B cell (primary cell): Measurements from ENCODE around the gene PAK4.

Experiments used
- CTCF ChIP-seq: fragments of 200-600 bp; IDR thresholded peaks from one replicate; pipeline ENCODE4 v1.8.0; 2022; ENCODE audit warnings: antibody characterized with exemption, mild to moderate bottlenecking
- EZH2 ChIP-seq: IDR thresholded peaks from 2 replicates; pipeline ENCODE4 v1.6.1; 2012; ENCODE audit warnings: borderline replicate concordance, low read depth, mild to moderate bottlenecking, moderate library complexity, low read length; ENCODE audit not compliant: insufficient read depth, poor library complexity, severe bottlenecking

- TF ChIP-seq CTCF (no peak), EZH2 (no peak)
Observed at GRCh38 chr19:39122934-39123731, 2.5 kb upstream of the PAK4 start.
